Embryonic facial prominence (tissue), 1 donor: ENCODE measurements around the gene YIF1B.
"Not testable (repeated sequence)": the region's sequence is repeated elsewhere in the genome, so short reads cannot be mapped to it uniquely, and the experiment has no call there.

Experiments used
- DNase-seq: peaks from one replicate; pipeline ENCODE4 v3.0.0-alpha.2; 2016; ENCODE audit errors: extremely low spot score

Gene YIF1B

GRCh38 chr19:38274739-38275138 is 41.0 kb downstream of the YIF1B start:
- no peak for DNase-seq

- no peak for DNase-seq
Observed at GRCh38 chr19:38273499-38273898, 42.2 kb downstream of the YIF1B start.

- DNase-seq: no peak
Observed at GRCh38 chr19:38270587-38271167, 45.1 kb downstream of the YIF1B start.

- no peak for DNase-seq
Observed at GRCh38 chr19:38268539-38268938, 47.2 kb downstream of the YIF1B start.

- no peak for DNase-seq
Observed at GRCh38 chr19:38267761-38268483, 47.8 kb downstream of the YIF1B start.

- DNase-seq: no peak
Observed at GRCh38 chr19:38266981-38267597, 48.7 kb downstream of the YIF1B start.

- no peak for DNase-seq
Observed at GRCh38 chr19:38265921-38266429, 49.8 kb downstream of the YIF1B start.

- DNase-seq: no peak
Observed at GRCh38 chr19:38265213-38265861, 50.4 kb downstream of the YIF1B start.

- DNase-seq: no peak
Observed at GRCh38 chr19:38264486-38265212, 51.1 kb downstream of the YIF1B start, which contains the start of gene SPINT2. SPINT2 (plus strand) TSS chr19:38264573; CDS start chr19:38264893, 320 bp downstream.

GRCh38 chr19:38263689-38264485 is 51.9 kb downstream of the YIF1B start:
- no peak for DNase-seq

- no peak for DNase-seq
Observed at GRCh38 chr19:38262585-38263268, 53.0 kb downstream of the YIF1B start.

- DNase-seq: not testable (repeated sequence)
Observed at GRCh38 chr19:38261942-38262341, 53.8 kb downstream of the YIF1B start.

GRCh38 chr19:38255383-38256014 is 60.2 kb downstream of the YIF1B start:
- DNase-seq: no peak

GRCh38 chr19:38253788-38254187 is 62.0 kb downstream of the YIF1B start:
- no peak for DNase-seq
